HL-60 (cell line): Measurements from ENCODE around the gene FBXO40.
"Not testable (repeated sequence)": the region's sequence is repeated elsewhere in the genome, so short reads cannot be mapped to it uniquely, and the experiment has no call there.

Source experiments
- DNase-seq, 2 experiments: peaks; one replicate each; pipeline ENCODE4 v3.0.0-alpha.2; 2010 to 2020; ENCODE audit warnings: low read depth in 1 of 2, low spot score in 1 of 2
- H3K27ac ChIP-seq: fragments of 250-450 bp; sonication (Bioruptor Pico); replicated peaks from 2 replicates; pipeline ENCODE4 v1.5.1; 2020; ENCODE audit warnings: mild to moderate bottlenecking, moderate library complexity
- H3K27me3 ChIP-seq: fragments of 250-450 bp; sonication (Bioruptor Pico); 2 replicates; pipeline ENCODE4 v1.5.1; 2021; ENCODE audit warnings: mild to moderate bottlenecking, moderate library complexity; ENCODE audit not compliant: insufficient read depth, poor library complexity, severe bottlenecking
- H3K4me3 ChIP-seq: replicated peaks from 2 replicates; pipeline ENCODE4 v1.5.1; 2011; ENCODE audit warnings: mild to moderate bottlenecking, control low read depth, low read length; ENCODE audit not compliant: insufficient read depth
- GABPA ChIP-seq: IDR thresholded peaks from 2 replicates; pipeline ENCODE4 v1.6.1; 2012; ENCODE audit warnings: low read depth
- POLR2AphosphoS5 ChIP-seq: IDR thresholded peaks from 2 replicates; pipeline ENCODE4 v1.6.1; 2012; ENCODE audit warnings: low read depth
- SPI1 ChIP-seq: IDR thresholded peaks from 2 replicates; pipeline ENCODE4 v1.6.1; 2012; ENCODE audit warnings: low read depth, mild to moderate bottlenecking, borderline replicate concordance
- TF ChIP-seq, protein P1 (sequence below): IDR thresholded peaks from 2 replicates; pipeline ENCODE4 v1.6.1; 2012; ENCODE audit warnings: low read depth; ENCODE audit not compliant: insufficient replicate concordance
- TF ChIP-seq, protein P2 (sequence below): IDR thresholded peaks from one replicate; pipeline ENCODE4 v1.5.1; 2011; ENCODE audit warnings: low read length, control low read depth, inconsistent platforms; ENCODE audit not compliant: insufficient read depth

The FBXO40 gene

DNA sequence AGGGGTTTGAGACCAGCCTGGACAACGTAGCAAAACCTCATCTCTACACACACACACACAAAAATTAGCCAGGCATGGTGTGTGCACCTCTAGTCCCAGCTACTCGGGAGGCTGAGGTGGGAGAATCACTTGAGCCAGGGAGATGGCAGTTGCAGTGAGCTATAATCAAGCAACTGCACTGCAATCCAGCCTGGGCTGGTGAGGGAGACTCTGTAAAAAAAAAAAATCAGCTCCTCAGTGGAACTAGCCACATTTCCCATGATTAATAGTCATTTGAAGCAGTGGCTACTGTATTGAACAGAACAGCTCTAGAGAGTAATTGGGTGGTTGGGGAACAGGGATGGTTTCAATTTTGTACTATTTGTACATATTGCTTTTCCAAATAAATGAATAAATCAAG is 11.5 kb upstream of the FBXO40 start:
- TF ChIP-seq POLR2AphosphoS5 = no peak
- TF ChIP-seq SPI1 = no peak
- TF ChIP-seq, protein P1, sequence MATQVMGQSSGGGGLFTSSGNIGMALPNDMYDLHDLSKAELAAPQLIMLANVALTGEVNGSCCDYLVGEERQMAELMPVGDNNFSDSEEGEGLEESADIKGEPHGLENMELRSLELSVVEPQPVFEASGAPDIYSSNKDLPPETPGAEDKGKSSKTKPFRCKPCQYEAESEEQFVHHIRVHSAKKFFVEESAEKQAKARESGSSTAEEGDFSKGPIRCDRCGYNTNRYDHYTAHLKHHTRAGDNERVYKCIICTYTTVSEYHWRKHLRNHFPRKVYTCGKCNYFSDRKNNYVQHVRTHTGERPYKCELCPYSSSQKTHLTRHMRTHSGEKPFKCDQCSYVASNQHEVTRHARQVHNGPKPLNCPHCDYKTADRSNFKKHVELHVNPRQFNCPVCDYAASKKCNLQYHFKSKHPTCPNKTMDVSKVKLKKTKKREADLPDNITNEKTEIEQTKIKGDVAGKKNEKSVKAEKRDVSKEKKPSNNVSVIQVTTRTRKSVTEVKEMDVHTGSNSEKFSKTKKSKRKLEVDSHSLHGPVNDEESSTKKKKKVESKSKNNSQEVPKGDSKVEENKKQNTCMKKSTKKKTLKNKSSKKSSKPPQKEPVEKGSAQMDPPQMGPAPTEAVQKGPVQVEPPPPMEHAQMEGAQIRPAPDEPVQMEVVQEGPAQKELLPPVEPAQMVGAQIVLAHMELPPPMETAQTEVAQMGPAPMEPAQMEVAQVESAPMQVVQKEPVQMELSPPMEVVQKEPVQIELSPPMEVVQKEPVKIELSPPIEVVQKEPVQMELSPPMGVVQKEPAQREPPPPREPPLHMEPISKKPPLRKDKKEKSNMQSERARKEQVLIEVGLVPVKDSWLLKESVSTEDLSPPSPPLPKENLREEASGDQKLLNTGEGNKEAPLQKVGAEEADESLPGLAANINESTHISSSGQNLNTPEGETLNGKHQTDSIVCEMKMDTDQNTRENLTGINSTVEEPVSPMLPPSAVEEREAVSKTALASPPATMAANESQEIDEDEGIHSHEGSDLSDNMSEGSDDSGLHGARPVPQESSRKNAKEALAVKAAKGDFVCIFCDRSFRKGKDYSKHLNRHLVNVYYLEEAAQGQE = no peak
- no peak for TF ChIP-seq GABPA
- TF ChIP-seq, protein P2, sequence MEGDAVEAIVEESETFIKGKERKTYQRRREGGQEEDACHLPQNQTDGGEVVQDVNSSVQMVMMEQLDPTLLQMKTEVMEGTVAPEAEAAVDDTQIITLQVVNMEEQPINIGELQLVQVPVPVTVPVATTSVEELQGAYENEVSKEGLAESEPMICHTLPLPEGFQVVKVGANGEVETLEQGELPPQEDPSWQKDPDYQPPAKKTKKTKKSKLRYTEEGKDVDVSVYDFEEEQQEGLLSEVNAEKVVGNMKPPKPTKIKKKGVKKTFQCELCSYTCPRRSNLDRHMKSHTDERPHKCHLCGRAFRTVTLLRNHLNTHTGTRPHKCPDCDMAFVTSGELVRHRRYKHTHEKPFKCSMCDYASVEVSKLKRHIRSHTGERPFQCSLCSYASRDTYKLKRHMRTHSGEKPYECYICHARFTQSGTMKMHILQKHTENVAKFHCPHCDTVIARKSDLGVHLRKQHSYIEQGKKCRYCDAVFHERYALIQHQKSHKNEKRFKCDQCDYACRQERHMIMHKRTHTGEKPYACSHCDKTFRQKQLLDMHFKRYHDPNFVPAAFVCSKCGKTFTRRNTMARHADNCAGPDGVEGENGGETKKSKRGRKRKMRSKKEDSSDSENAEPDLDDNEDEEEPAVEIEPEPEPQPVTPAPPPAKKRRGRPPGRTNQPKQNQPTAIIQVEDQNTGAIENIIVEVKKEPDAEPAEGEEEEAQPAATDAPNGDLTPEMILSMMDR = no peak
- no peak for DNase-seq
- H3K27ac ChIP-seq = no peak overlapping the region
- H3K4me3 ChIP-seq = no peak overlapping the region
- H3K27me3 ChIP-seq = no peaks in the 10 kb centered on the region

DNA sequence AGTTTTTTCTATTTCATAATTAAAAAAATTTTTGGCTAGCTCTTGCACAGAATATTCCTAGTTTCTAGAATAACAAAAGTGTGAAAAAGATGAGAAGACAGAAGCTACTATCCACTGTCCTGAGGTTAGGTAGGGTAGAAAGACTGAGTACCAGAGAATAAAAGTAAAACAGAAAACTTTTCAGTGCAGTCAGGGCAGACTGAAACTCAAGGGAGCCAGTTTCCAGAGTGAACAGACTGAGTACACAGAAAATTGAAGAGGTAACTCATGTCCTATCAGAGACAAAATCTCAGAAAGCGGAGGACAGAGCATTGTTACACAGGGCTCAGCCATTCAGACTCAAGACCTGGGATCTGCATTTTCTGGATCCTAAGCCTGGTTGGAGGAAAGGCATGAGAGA is 8.8 kb upstream of the FBXO40 start:
- no peak for DNase-seq
- Histone ChIP-seq H3K4me3 (no peak overlapping the region), H3K27me3 (no peaks in the 10 kb centered on the region), H3K27ac (no peak overlapping the region)
- TF ChIP-seq POLR2AphosphoS5 (no peak), GABPA (no peak), SPI1 (no peak)
- TF ChIP-seq, protein P2 = no peak
- TF ChIP-seq, protein P1 = no peak

DNA sequence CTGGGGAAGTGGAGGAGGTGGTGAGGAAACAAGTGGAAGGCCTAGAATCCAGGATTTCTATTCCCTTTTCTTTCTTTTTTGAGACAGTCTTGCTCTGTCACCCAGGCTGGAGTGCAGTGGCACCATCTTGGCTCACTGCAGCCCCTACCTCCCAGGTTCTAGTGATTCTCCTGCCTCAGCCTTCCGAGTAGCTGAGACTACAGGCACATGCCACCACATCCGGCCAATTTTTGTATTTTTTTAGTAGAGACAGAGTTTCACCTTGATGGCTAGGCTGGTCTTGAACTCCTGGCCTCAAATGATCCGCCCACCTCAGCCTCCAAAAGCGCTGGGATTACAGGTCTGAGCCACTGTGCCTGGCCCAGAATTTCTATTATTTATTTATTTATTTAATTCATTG is 627 bp downstream of the FBXO40 start:
- not testable (repeated sequence) for H3K27ac ChIP-seq, H3K4me3 ChIP-seq, DNase-seq, H3K27me3 ChIP-seq

DNA sequence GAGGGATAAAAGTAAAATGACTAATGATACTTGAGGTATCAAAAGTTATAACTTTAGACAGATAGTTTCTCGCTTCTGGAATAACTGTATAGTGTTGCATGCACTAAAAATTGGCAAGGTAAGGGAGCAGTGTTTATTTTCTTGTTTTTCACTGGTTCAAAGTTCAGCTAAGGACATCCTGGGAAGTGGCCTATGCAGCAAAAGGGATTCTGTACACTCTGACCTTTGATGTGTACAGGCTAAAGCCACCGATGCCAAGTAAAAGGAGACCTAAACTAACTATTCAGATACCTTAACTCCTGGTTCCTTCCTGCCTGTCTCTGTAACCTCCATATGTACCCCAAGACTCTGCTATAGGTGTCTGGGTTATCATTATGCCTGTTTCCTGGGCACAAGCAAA is 1.7 kb downstream of the FBXO40 start:
- no peak overlapping the region for H3K4me3 ChIP-seq
- TF ChIP-seq SPI1 = no peak
- no peak for TF ChIP-seq POLR2AphosphoS5
- no peak for TF ChIP-seq GABPA
- TF ChIP-seq, protein P1 = no peak
- TF ChIP-seq, protein P2 = no peak
- H3K27ac ChIP-seq = no peak overlapping the region
- no peak for DNase-seq
- peaks cover 2% of the 10 kb centered on the region for H3K27me3 ChIP-seq
